Prostate gland (tissue), 2 donors: ENCODE measurements around the gene ST6GAL1.

ENCODE experiments used
- CTCF ChIP-seq, 4 experiments: fragments of 200-600 bp in 2 of 4; fragments of 450-650 bp in 2 of 4; sonication (generic) in 2 of 4; IDR thresholded peaks; 1 replicate in 3 of 4; 2 replicates in 1 of 4; pipeline ENCODE4 v1.5.1; 2016 to 2019; ENCODE audit warnings: antibody characterized with exemption in 4 of 4, mild to moderate bottlenecking in 2 of 4, moderate library complexity in 2 of 4
- POLR2A ChIP-seq: fragments of 450-650 bp; IDR thresholded peaks from one replicate; pipeline ENCODE4 v1.6.1; 2016; ENCODE audit warnings: antibody characterized with exemption, mild to moderate bottlenecking
- POLR2AphosphoS5 ChIP-seq: sonication (generic); formaldehyde crosslinking; IDR thresholded peaks from one replicate; pipeline ENCODE4 v1.6.1; 2017; ENCODE audit warnings: antibody characterized with exemption

- TF ChIP-seq POLR2A (no peak), CTCF (IDR thresholded peaks at IDR 0.05) (no peak), POLR2AphosphoS5 (no peak)
Measured at GRCh38 chr3:186966406-186966805, 36.1 kb downstream of the ST6GAL1 start.
